Measurements from ENCODE around the gene JPH4. TPM values are rescaled to one million over a fixed set of nuclear protein-coding genes. Genes with fewer than 3 reads are reported as not detected.

JPH4 gene
- total and polyA plus RNA-seq, 7 experiments from 2014 or later: 0.13 to 1.2 (median 0.16) TPM; not detected in 4

- POLR2A ChIA-PET: interaction anchor here (0.6 to 1.4 kb wide), 4 partner anchors 10 to 239 kb away, joined by 3 to 12 read pairs (median 4); partner anchors contain the start of gene PABPN1
- peaks cover 6 to 14% of the 10 kb centered on the region in 2 donors for H3K4me1 ChIP-seq (ENCODE audit: control insufficient read depth in 2 of 2, insufficient read depth in 2 of 2, low read length in 2 of 2)
- no peak overlapping the region for H3K4me3 ChIP-seq (ENCODE audit: low read length)
- CTCF ChIA-PET: interaction anchor here (0.7 to 4.8 kb wide), 7 partner anchors 21 to 290 kb away, joined by 3 to 64 read pairs (median 3); no protein-coding TSS in a partner anchor
- H3K27me3 Mint-ChIP-seq: no peaks in the 10 kb centered on the region
- no peak for DNase-seq
- H3K4me1 Mint-ChIP-seq: peaks cover 24 to 51% (median 45%) of the 10 kb centered on the region in 7 donors
- peaks cover 0 to 68% (median 23%) of the 10 kb centered on the region in 3 experiments for H3K36me3 ChIP-seq (ENCODE audit: control insufficient read depth in 2 of 3, insufficient read depth in 3 of 3, low read length in 3 of 3)
- no peaks in the 10 kb centered on the region for H3K9me3 ChIP-seq (ENCODE audit: control insufficient read depth in 2 of 3, low read length in 3 of 3)
- intact Hi-C loops (cut with micrococcal nuclease): loop anchor here (5.0 to 10.0 kb wide), 4 partner anchors 258 to 875 kb away; partner anchors contain the start of genes ACIN1 (in 1 of the 2), C14orf119 (in 1 of the 2), DCAF11 (in 1 of the 2) and NRL (in 1 of the 2)
- no peak overlapping the region for H3K4me3 Mint-ChIP-seq
- no peaks in the 10 kb centered on the region for H3K27me3 ChIP-seq (ENCODE audit: control insufficient read depth in 2 of 2, insufficient read depth in 2 of 2, low read length in 2 of 2)
- peaks cover 8 to 28% (median 9%) of the 10 kb centered on the region in 5 donors for H3K36me3 Mint-ChIP-seq
- no peaks in the 10 kb centered on the region for H3K9me3 Mint-ChIP-seq
- H3K27ac Mint-ChIP-seq: peak overlapping the region in 4 of 9 donors; percentile 4 to 71 (median 30)
- H3K27ac ChIP-seq (ENCODE audit: low read depth, low read length): no peak overlapping the region
- no peak for ATAC-seq
These were observed 18.6 kb downstream of the JPH4 start for GRCh38 chr14:23559926-23560520.

- H3K27me3 Mint-ChIP-seq: no peaks in the 10 kb centered on the region
- ChIA-PET POLR2A (interaction anchor here (0.7 to 1.4 kb wide), 7 partner anchors 10 to 238 kb away, joined by 3 to 12 read pairs (median 3); partner anchors contain the start of gene PABPN1), CTCF (interaction anchor here (0.7 to 4.8 kb wide), 8 partner anchors 11 to 291 kb away, joined by 3 to 64 read pairs (median 4); no protein-coding TSS in a partner anchor)
- H3K9me3 Mint-ChIP-seq: no peaks in the 10 kb centered on the region
- no peak overlapping the region for H3K27ac ChIP-seq (ENCODE audit: low read depth, low read length)
- no peaks in the 10 kb centered on the region for H3K9me3 ChIP-seq (ENCODE audit: control insufficient read depth in 2 of 3, low read length in 3 of 3)
- H3K4me1 Mint-ChIP-seq: peaks cover 24 to 44% (median 41%) of the 10 kb centered on the region in 7 donors
- intact Hi-C loops (cut with micrococcal nuclease): loop anchor here (5.0 to 10.0 kb wide), 4 partner anchors 257 to 876 kb away; partner anchors contain the start of genes ACIN1 (in 1 of the 2), C14orf119 (in 1 of the 2), DCAF11 (in 1 of the 2) and NRL (in 1 of the 2)
- peaks cover 0 to 60% (median 23%) of the 10 kb centered on the region in 3 experiments for H3K36me3 ChIP-seq (ENCODE audit: control insufficient read depth in 2 of 3, insufficient read depth in 3 of 3, low read length in 3 of 3)
- peak; percentile 33 to 75 (median 54) for DNase-seq
- peaks cover 6 to 14% of the 10 kb centered on the region in 2 donors for H3K4me1 ChIP-seq (ENCODE audit: control insufficient read depth in 2 of 2, insufficient read depth in 2 of 2, low read length in 2 of 2)
- H3K4me3 Mint-ChIP-seq: peak overlapping the region in 1 of 10 donors; percentile 6
- peak overlapping the region in 6 of 9 donors; percentile 9 to 71 (median 39) for H3K27ac Mint-ChIP-seq
- H3K4me3 ChIP-seq (ENCODE audit: low read length): no peak overlapping the region
- ATAC-seq: no peak
- H3K36me3 Mint-ChIP-seq: peaks cover 6 to 26% (median 9%) of the 10 kb centered on the region in 5 donors
- H3K27me3 ChIP-seq (ENCODE audit: control insufficient read depth in 2 of 2, insufficient read depth in 2 of 2, low read length in 2 of 2): no peaks in the 10 kb centered on the region
These were observed 19.3 kb downstream of the JPH4 start for GRCh38 chr14:23559010-23559925.

- Histone ChIP-seq H3K27me3 (ENCODE audit: control insufficient read depth in 2 of 2, insufficient read depth in 2 of 2, low read length in 2 of 2) (no peaks in the 10 kb centered on the region), H3K36me3 (ENCODE audit: control insufficient read depth in 2 of 3, insufficient read depth in 3 of 3, low read length in 3 of 3) (peaks cover 0 to 52% (median 23%) of the 10 kb centered on the region in 3 experiments), H3K9me3 (ENCODE audit: control insufficient read depth in 2 of 3, low read length in 3 of 3) (no peaks in the 10 kb centered on the region), H3K4me3 (ENCODE audit: low read length) (no peak overlapping the region), H3K27ac (ENCODE audit: low read depth, low read length) (no peak overlapping the region), H3K4me1 (ENCODE audit: control insufficient read depth in 2 of 2, insufficient read depth in 2 of 2, low read length in 2 of 2) (peaks cover 6 to 14% of the 10 kb centered on the region in 2 donors)
- ATAC-seq (no peak), DNase-seq (no peak)
- peaks cover 4 to 22% (median 9%) of the 10 kb centered on the region in 5 donors for H3K36me3 Mint-ChIP-seq
- ChIA-PET POLR2A (interaction anchor here (0.9 to 1.1 kb wide), 4 partner anchors 11 to 83 kb away, joined by 3 to 4 read pairs (median 3); no protein-coding TSS in a partner anchor), CTCF (interaction anchor here (1.3 to 4.8 kb wide), 5 partner anchors 10 to 81 kb away, joined by 3 to 64 read pairs (median 5); no protein-coding TSS in a partner anchor)
- H3K27me3 Mint-ChIP-seq: no peaks in the 10 kb centered on the region
- intact Hi-C loops (cut with micrococcal nuclease): loop anchor here (5.0 to 10.0 kb wide), 4 partner anchors 256 to 876 kb away; partner anchors contain the start of genes ACIN1 (in 1 of the 2), C14orf119 (in 1 of the 2), DCAF11 (in 1 of the 2) and NRL (in 1 of the 2)
- no peaks in the 10 kb centered on the region for H3K9me3 Mint-ChIP-seq
- peaks cover 20 to 41% (median 38%) of the 10 kb centered on the region in 7 donors for H3K4me1 Mint-ChIP-seq
- peak overlapping the region in 6 of 10 donors; percentile 1 to 98 (median 66) for H3K4me3 Mint-ChIP-seq
- H3K27ac Mint-ChIP-seq: peak overlapping the region in 7 of 9 donors; percentile 51 to 95 (median 74)
These were observed 20.1 kb downstream of the JPH4 start for GRCh38 chr14:23558346-23559009.

- Mint-ChIP-seq H3K4me3 (peak overlapping the region; percentile 38 to 98 (median 74)), H3K27me3 (no peaks in the 10 kb centered on the region), H3K36me3 (peaks cover 1 to 19% (median 9%) of the 10 kb centered on the region in 5 donors), H3K27ac (peak overlapping the region in 8 of 9 donors; percentile 71 to 95 (median 82)), H3K4me1 (peaks cover 18 to 40% (median 36%) of the 10 kb centered on the region in 7 donors), H3K9me3 (no peaks in the 10 kb centered on the region)
- H3K27ac ChIP-seq (ENCODE audit: low read depth, low read length): peak overlapping the region; percentile 20
- intact Hi-C loops (cut with micrococcal nuclease): loop anchor here (5.0 to 10.0 kb wide), 4 partner anchors 256 to 877 kb away; partner anchors contain the start of genes ACIN1 (in 1 of the 2), C14orf119 (in 1 of the 2), DCAF11 (in 1 of the 2) and NRL (in 1 of the 2)
- no peak for DNase-seq
- ATAC-seq: no peak
- H3K4me1 ChIP-seq (ENCODE audit: control insufficient read depth in 2 of 2, insufficient read depth in 2 of 2, low read length in 2 of 2): peaks cover 6 to 14% of the 10 kb centered on the region in 2 donors
- ChIA-PET CTCF (interaction anchor here (1.4 to 4.8 kb wide), 4 partner anchors 9 to 80 kb away, joined by 4 to 64 read pairs (median 15); no protein-coding TSS in a partner anchor), POLR2A (interaction anchor here (1.1 to 2.6 kb wide), 2 partner anchors 9 to 78 kb away, joined by 3 to 15 read pairs; partner anchors contain the start of gene AP1G2)
- H3K9me3 ChIP-seq (ENCODE audit: control insufficient read depth in 2 of 3, low read length in 3 of 3): no peaks in the 10 kb centered on the region
- H3K27me3 ChIP-seq (ENCODE audit: control insufficient read depth in 2 of 2, insufficient read depth in 2 of 2, low read length in 2 of 2): no peaks in the 10 kb centered on the region
- H3K4me3 ChIP-seq (ENCODE audit: low read length): no peak overlapping the region
- peaks cover 0 to 47% (median 23%) of the 10 kb centered on the region in 3 experiments for H3K36me3 ChIP-seq (ENCODE audit: control insufficient read depth in 2 of 3, insufficient read depth in 3 of 3, low read length in 3 of 3)
These were observed 20.6 kb downstream of the JPH4 start for GRCh38 chr14:23557946-23558345.

GRCh38 chr14:23557521-23557920, 21.1 kb downstream of the JPH4 start:
- H3K36me3 Mint-ChIP-seq: peaks cover 0 to 17% (median 9%) of the 10 kb centered on the region in 5 donors
- peak overlapping the region; percentile 8 to 98 (median 74) for H3K4me3 Mint-ChIP-seq
- no peak for ATAC-seq
- peak overlapping the region in 8 of 9 donors; percentile 71 to 95 (median 84) for H3K27ac Mint-ChIP-seq
- POLR2A ChIA-PET: interaction anchor here (2.6 kb wide), 1 partner anchor 10 kb away, joined by 15 read pairs; the partner anchor contains the start of gene AP1G2
- H3K4me1 Mint-ChIP-seq: peaks cover 15 to 38% (median 33%) of the 10 kb centered on the region in 7 donors
- H3K9me3 Mint-ChIP-seq: no peaks in the 10 kb centered on the region
- CTCF ChIA-PET: interaction anchor here (1.2 to 4.8 kb wide), 4 partner anchors 9 to 79 kb away, joined by 5 to 25 read pairs (median 6); no protein-coding TSS in a partner anchor
- DNase-seq: no peak
- Histone ChIP-seq H3K27ac (ENCODE audit: low read depth, low read length) (peak overlapping the region; percentile 20), H3K4me3 (ENCODE audit: low read length) (no peak overlapping the region), H3K4me1 (ENCODE audit: control insufficient read depth in 2 of 2, insufficient read depth in 2 of 2, low read length in 2 of 2) (peaks cover 6 to 14% of the 10 kb centered on the region in 2 donors), H3K27me3 (ENCODE audit: control insufficient read depth in 2 of 2, insufficient read depth in 2 of 2, low read length in 2 of 2) (no peaks in the 10 kb centered on the region), H3K36me3 (ENCODE audit: control insufficient read depth in 2 of 3, insufficient read depth in 3 of 3, low read length in 3 of 3) (peaks cover 0 to 46% (median 23%) of the 10 kb centered on the region in 3 experiments), H3K9me3 (ENCODE audit: control insufficient read depth in 2 of 3, low read length in 3 of 3) (no peaks in the 10 kb centered on the region)
- intact Hi-C loops (cut with micrococcal nuclease): loop anchor here (5.0 to 10.0 kb wide), 4 partner anchors 255 to 877 kb away; partner anchors contain the start of genes ACIN1 (in 1 of the 2), C14orf119 (in 1 of the 2), DCAF11 (in 1 of the 2) and NRL (in 1 of the 2)
- H3K27me3 Mint-ChIP-seq: no peaks in the 10 kb centered on the region
